GM21528 (cell line): ENCODE results near the gene ARHGAP24.
A peak's percentile ranks its signal among the peaks of the same experiment; 100 is the strongest.

ENCODE experiments used
- ATAC-seq: cut with Tn5 transposase; IDR thresholded peaks from one replicate; pipeline ENCODE4 v1.9.1; 2021; ENCODE audit warnings: mild to moderate bottlenecking, moderate library complexity; ENCODE audit not compliant: unreplicated experiment, low FRiP score

The ARHGAP24 gene

GRCh38 chr4:85728464-85728863 lies 253.5 kb downstream of the ARHGAP24 start:
- ATAC-seq: no peak

GRCh38 chr4:85732124-85732523 lies 257.2 kb downstream of the ARHGAP24 start:
- no peak for ATAC-seq

- no peak for ATAC-seq
Measured at GRCh38 chr4:85733798-85734197, 258.8 kb downstream of the ARHGAP24 start.

GRCh38 chr4:85734424-85734831 lies 259.5 kb downstream of the ARHGAP24 start:
- no peak for ATAC-seq

GRCh38 chr4:85736571-85736970 lies 261.6 kb downstream of the ARHGAP24 start:
- no peak for ATAC-seq

GRCh38 chr4:85737254-85737653 lies 262.3 kb downstream of the ARHGAP24 start:
- no peak for ATAC-seq

GRCh38 chr4:85738721-85739120 lies 263.8 kb downstream of the ARHGAP24 start:
- ATAC-seq: no peak

GRCh38 chr4:85740431-85740861 lies 265.5 kb downstream of the ARHGAP24 start:
- no peak for ATAC-seq

GRCh38 chr4:85741381-85741780 lies 266.4 kb downstream of the ARHGAP24 start:
- ATAC-seq: no peak

GRCh38 chr4:85741921-85742591 lies 267.1 kb downstream of the ARHGAP24 start:
- no peak for ATAC-seq

GRCh38 chr4:85744950-85745349 lies 270.0 kb downstream of the ARHGAP24 start:
- no peak for ATAC-seq

GRCh38 chr4:85745939-85746338 lies 271.0 kb downstream of the ARHGAP24 start:
- no peak for ATAC-seq

- peak; percentile 76 for ATAC-seq
Measured at GRCh38 chr4:85747882-85748491, 273.0 kb downstream of the ARHGAP24 start.

GRCh38 chr4:85748654-85749053 lies 273.7 kb downstream of the ARHGAP24 start:
- no peak for ATAC-seq

GRCh38 chr4:85751866-85752265 lies 276.9 kb downstream of the ARHGAP24 start:
- no peak for ATAC-seq

GRCh38 chr4:85755285-85755684 lies 280.3 kb downstream of the ARHGAP24 start:
- no peak for ATAC-seq

GRCh38 chr4:85756938-85757337 lies 282.0 kb downstream of the ARHGAP24 start:
- ATAC-seq: no peak

GRCh38 chr4:85759388-85759787 lies 284.4 kb downstream of the ARHGAP24 start:
- ATAC-seq: no peak

- ATAC-seq: no peak
Measured at GRCh38 chr4:85760511-85760910, 285.6 kb downstream of the ARHGAP24 start.

GRCh38 chr4:85761803-85762528 lies 287.0 kb downstream of the ARHGAP24 start:
- no peak for ATAC-seq

- ATAC-seq: no peak
Measured at GRCh38 chr4:85762529-85762871, 287.6 kb downstream of the ARHGAP24 start.

GRCh38 chr4:85763202-85763601 lies 288.3 kb downstream of the ARHGAP24 start:
- no peak for ATAC-seq
